SK-N-SH treated with all-trans-retinoic acid at 6 μM for 48 hours (cell line): ENCODE data around the gene KISS1.

ENCODE experiments used
- ARNTL ChIP-seq: fragments of 450-650 bp; formaldehyde crosslinking; IDR thresholded peaks from 2 replicates; pipeline ENCODE4 v1.5.0; 2020; ENCODE audit warnings: low read depth, mild to moderate bottlenecking, moderate library complexity, borderline replicate concordance
- RARB ChIP-seq: fragments of 250-450 bp; sonication (Bioruptor Pico); IDR thresholded peaks from 2 replicates; pipeline ENCODE4 v1.8.0; 2021; ENCODE audit warnings: mild to moderate bottlenecking, moderate library complexity
- TOX ChIP-seq: fragments of 250-450 bp; sonication (Bioruptor Pico); IDR thresholded peaks from 2 replicates; pipeline ENCODE4 v1.8.0; 2021; ENCODE audit warnings: mild to moderate bottlenecking, moderate library complexity, borderline replicate concordance
- TSHZ2 ChIP-seq: fragments of 250-450 bp; sonication (Bioruptor Pico); IDR thresholded peaks from 2 replicates; pipeline ENCODE4 v1.5.0; 2020; ENCODE audit warnings: mild to moderate bottlenecking, moderate library complexity
- ZC3H10 ChIP-seq: fragments of 250-450 bp; sonication (Bioruptor Pico); IDR thresholded peaks from 2 replicates; pipeline ENCODE4 v1.5.1; 2021; ENCODE audit warnings: mild to moderate bottlenecking, moderate library complexity
- ZFP3 ChIP-seq: fragments of 250-450 bp; sonication (Bioruptor Pico); IDR thresholded peaks from 2 replicates; pipeline ENCODE4 v1.5.0; 2020; ENCODE audit warnings: mild to moderate bottlenecking, moderate library complexity
- ZFP30 ChIP-seq: fragments of 450-650 bp; formaldehyde crosslinking; IDR thresholded peaks from 2 replicates; pipeline ENCODE4 v1.5.0; 2022; ENCODE audit warnings: mild to moderate bottlenecking, moderate library complexity

DNA sequence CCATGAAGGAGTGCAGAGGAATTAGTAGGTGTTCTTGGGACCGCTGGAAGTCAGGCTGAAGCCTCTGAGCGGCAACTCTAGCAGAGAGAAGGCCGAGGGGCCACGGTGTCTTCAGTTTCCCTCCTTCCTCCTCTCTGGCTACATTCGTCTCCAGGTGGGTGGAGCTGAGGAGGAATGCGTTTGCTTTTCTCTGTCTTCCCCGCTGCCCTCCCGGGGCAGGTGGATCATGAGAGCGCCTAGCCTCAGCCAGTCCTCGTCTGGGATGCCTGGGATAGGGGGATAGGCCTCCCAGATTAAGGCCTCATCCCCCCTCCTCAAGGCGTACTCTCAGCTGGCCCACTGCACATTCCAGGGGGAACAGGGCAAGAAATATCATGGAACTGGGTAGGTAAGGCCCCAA, 25.0 kb upstream of the KISS1 start:
- no peak for TF ChIP-seq ZC3H10
- TF ChIP-seq ARNTL (CRISPR knock-in tag): no peak
- TF ChIP-seq ZFP3 (CRISPR knock-in tag): no peak
- no peak for TF ChIP-seq ZFP30 (CRISPR knock-in tag)
- TF ChIP-seq RARB (CRISPR knock-in tag): no peak
- no peak for TF ChIP-seq TSHZ2
- no peak for TF ChIP-seq TOX (CRISPR knock-in tag)
